Measurements from ENCODE around the gene PNPLA2. TPM values are rescaled to one million over a fixed set of nuclear protein-coding genes. Genes with fewer than 3 reads are reported as not detected.

The PNPLA2 gene
- total RNA-seq, 6 experiments from 2014 or later, result 33.2 to 97.1 (median 69.6) TPM

GRCh38 chr11:794766-795633 lies 23.7 kb upstream of the PNPLA2 start:
- H3K4me1 ChIP-seq, result peaks cover 0 to 34% (median 11%) of the 10 kb centered on the region in 4 donors
- no peaks in the 10 kb centered on the region for H3K9me3 ChIP-seq
- TF ChIP-seq POLR2A (IDR thresholded peaks at IDR 0.05) (no peak), CTCF (IDR thresholded peaks at IDR 0.05) (no peak)
- WGBS (ENCODE audit: insufficient coverage, low coverage, low lambda C conversion rate, missing lambda C conversion rate), result 41% methylated on average over 22 of the region's 38 CpGs
- peak overlapping the region in 2 of 3 donors; percentile 85 to 88 for H3K27ac ChIP-seq
- H3K27me3 ChIP-seq, result no peaks in the 10 kb centered on the region
- H3K36me3 ChIP-seq, result peaks cover 0 to 5% (median 0%) of the 10 kb centered on the region in 4 donors
- ATAC-seq (peak; percentile 1 to 28 (median 22)), DNase-seq (peak in 1 of 3 donors; percentile 82)
- intact Hi-C loops (cut with DNase I), result no loop called here
- peak overlapping the region; percentile 63 to 73 (median 73) for H3K4me3 ChIP-seq

- no peaks in the 10 kb centered on the region for H3K9me3 ChIP-seq
- H3K4me3 ChIP-seq, result peak overlapping the region; percentile 63 to 73 (median 73)
- H3K27me3 ChIP-seq, result no peaks in the 10 kb centered on the region
- peak overlapping the region; percentile 70 to 88 (median 85) for H3K27ac ChIP-seq
- intact Hi-C loops (cut with DNase I), result no loop called here
- DNase-seq (peak; percentile 83 to 87 (median 85)), ATAC-seq (peak; percentile 55 to 69 (median 64))
- H3K4me1 ChIP-seq, result peaks cover 0 to 33% (median 11%) of the 10 kb centered on the region in 4 donors
- TF ChIP-seq CTCF (IDR thresholded peaks at IDR 0.05), result no peak
- TF ChIP-seq POLR2A (IDR thresholded peaks at IDR 0.05), result peak; percentile 59
- peaks cover 0 to 5% (median 0%) of the 10 kb centered on the region in 4 donors for H3K36me3 ChIP-seq
- WGBS (ENCODE audit: insufficient coverage, low coverage, low lambda C conversion rate, missing lambda C conversion rate), result 0% methylated on average over 3 of the region's 26 CpGs
Measured at GRCh38 chr11:795634-796564, 22.8 kb upstream of the PNPLA2 start.

GRCh38 chr11:796565-797295 lies 22.0 kb upstream of the PNPLA2 start:
- intact Hi-C loops (cut with DNase I), result no loop called here
- peaks cover 0 to 30% (median 11%) of the 10 kb centered on the region in 4 donors for H3K4me1 ChIP-seq
- H3K9me3 ChIP-seq, result no peaks in the 10 kb centered on the region
- WGBS (ENCODE audit: insufficient coverage, low coverage, low lambda C conversion rate, missing lambda C conversion rate), result 16% methylated on average over 5 of the region's 18 CpGs
- peak overlapping the region; percentile 63 to 73 (median 73) for H3K4me3 ChIP-seq
- H3K27ac ChIP-seq, result peak overlapping the region; percentile 70 to 88 (median 85)
- DNase-seq (peak in 2 of 3 donors; percentile 90 to 91), ATAC-seq (peak; percentile 44 to 66 (median 61))
- H3K27me3 ChIP-seq, result no peaks in the 10 kb centered on the region
- TF ChIP-seq POLR2A (IDR thresholded peaks at IDR 0.05) (no peak), CTCF (IDR thresholded peaks at IDR 0.05) (no peak)
- peaks cover 0 to 5% (median 0%) of the 10 kb centered on the region in 4 donors for H3K36me3 ChIP-seq
